Fibroblast of skin of right quadriceps (primary cell): ENCODE measurements around the gene CLP1.
A peak's percentile ranks its signal among the peaks of the same experiment; 100 is the strongest.
"Not testable (repeated sequence)": the region's sequence is repeated elsewhere in the genome, so short reads cannot be mapped to it uniquely, and the experiment has no call there.

ENCODE experiments used
- DNase-seq: peaks from one replicate; pipeline ENCODE4 v3.0.0-alpha.2; 2013

The CLP1 gene

GRCh38 chr11:57667117-57667735 lies 9.7 kb downstream of the CLP1 start:
- DNase-seq, result peak; percentile 99

GRCh38 chr11:57667736-57668433 lies 10.3 kb downstream of the CLP1 start, which contains the start of gene ZDHHC5:
ZDHHC5 (plus strand) TSS chr11:57668114; CDS start chr11:57673091, 4,977 bp downstream.
- peak; percentile 100 for DNase-seq

- DNase-seq, result no peak
Measured at GRCh38 chr11:57668434-57668782, 10.8 kb downstream of the CLP1 start.

GRCh38 chr11:57674251-57674650 lies 16.7 kb downstream of the CLP1 start:
- no peak for DNase-seq

GRCh38 chr11:57675176-57675941 lies 17.8 kb downstream of the CLP1 start:
- no peak for DNase-seq

- DNase-seq, result no peak
Measured at GRCh38 chr11:57679396-57679795, 21.8 kb downstream of the CLP1 start.

- no peak for DNase-seq
Measured at GRCh38 chr11:57680552-57680874, 23.0 kb downstream of the CLP1 start.

GRCh38 chr11:57681168-57681567 lies 23.6 kb downstream of the CLP1 start:
- DNase-seq, result no peak

- DNase-seq, result not testable (repeated sequence)
Measured at GRCh38 chr11:57690474-57690873, 32.9 kb downstream of the CLP1 start.

GRCh38 chr11:57698843-57699365 lies 41.3 kb downstream of the CLP1 start:
- no peak for DNase-seq

- no peak for DNase-seq
Measured at GRCh38 chr11:57699813-57700212, 42.3 kb downstream of the CLP1 start.

- no peak for DNase-seq
Measured at GRCh38 chr11:57700425-57700824, 42.9 kb downstream of the CLP1 start.

- no peak for DNase-seq
Measured at GRCh38 chr11:57703341-57703740, 45.8 kb downstream of the CLP1 start.

GRCh38 chr11:57704932-57705331 lies 47.4 kb downstream of the CLP1 start:
- no peak for DNase-seq

GRCh38 chr11:57705432-57705831 lies 47.9 kb downstream of the CLP1 start:
- DNase-seq, result not testable (repeated sequence)

- no peak for DNase-seq
Measured at GRCh38 chr11:57709802-57710367, 52.3 kb downstream of the CLP1 start.
